RWPE2 (cell line): ENCODE data around the gene NUP188.
"Not testable (repeated sequence)": the region's sequence is repeated elsewhere in the genome, so short reads cannot be mapped to it uniquely, and the experiment has no call there.

Experiments used
- ATAC-seq: fragments of 200-7000 bp; cut with Tn5 transposase; 3 replicates; pipeline ENCODE4 v1.9.1; 2021; ENCODE audit warnings: low read depth
- DNase-seq: peaks from one replicate; pipeline ENCODE4 v3.0.0-alpha.2; 2020; ENCODE audit warnings: low spot score
- H3K27ac ChIP-seq: fragments of 450-650 bp; 2 replicates; pipeline ENCODE4 v1.5.1; 2017; ENCODE audit warnings: mild to moderate bottlenecking; ENCODE audit not compliant: poor library complexity, severe bottlenecking
- H3K27me3 ChIP-seq: fragments of 250-450 bp; sonication (Bioruptor Pico); 2 replicates; pipeline ENCODE4 v1.5.1; 2021; ENCODE audit warnings: mild to moderate bottlenecking, moderate library complexity; ENCODE audit not compliant: insufficient read depth, poor library complexity, severe bottlenecking
- H3K36me3 ChIP-seq: fragments of 250-450 bp; sonication (Bioruptor Pico); 2 replicates; pipeline ENCODE4 v1.5.1; 2020; ENCODE audit warnings: low read depth, mild to moderate bottlenecking, moderate library complexity
- H3K4me1 ChIP-seq: fragments of 250-450 bp; sonication (Bioruptor Pico); 2 replicates; pipeline ENCODE4 v1.5.1; 2021; ENCODE audit warnings: mild to moderate bottlenecking, moderate library complexity; ENCODE audit not compliant: insufficient read depth, poor library complexity, severe bottlenecking
- H3K4me3 ChIP-seq: fragments of 250-450 bp; sonication (Bioruptor Pico); 2 replicates; pipeline ENCODE4 v1.5.1; 2021; ENCODE audit warnings: mild to moderate bottlenecking, moderate library complexity; ENCODE audit not compliant: severe bottlenecking
- H3K9me3 ChIP-seq: fragments of 250-450 bp; sonication (Bioruptor Pico); 2 replicates; pipeline ENCODE4 v1.5.1; 2021; ENCODE audit warnings: mild to moderate bottlenecking, moderate library complexity; ENCODE audit not compliant: severe bottlenecking
- CTCF ChIP-seq: fragments of 450-650 bp; IDR thresholded peaks from one replicate; pipeline ENCODE4 v1.5.1; 2017; ENCODE audit warnings: mild to moderate bottlenecking, moderate library complexity; ENCODE audit not compliant: poor library complexity, severe bottlenecking

The NUP188 gene

GRCh38 chr9:129028192-129028966 is 80.9 kb downstream of the NUP188 start, which contains the start of gene SH3GLB2:
TSS of gene SH3GLB2 (minus strand) at chr9:129028331. CDS start at chr9:129028154, 177 bp downstream.
- Histone ChIP-seq H3K27ac (peak within 1 kb of the TSS; percentile 31), H3K4me1 (peaks cover 8% of the 10 kb centered on the region), H3K9me3 (no peaks in the 10 kb centered on the region), H3K36me3 (no peaks in the 10 kb centered on the region), H3K4me3 (peak within 1 kb of the TSS; percentile 88), H3K27me3 (no peaks in the 10 kb centered on the region)
- DNase-seq (peak; percentile 94), ATAC-seq (peak; percentile 79)
- peak; percentile 96 for TF ChIP-seq CTCF

DNA sequence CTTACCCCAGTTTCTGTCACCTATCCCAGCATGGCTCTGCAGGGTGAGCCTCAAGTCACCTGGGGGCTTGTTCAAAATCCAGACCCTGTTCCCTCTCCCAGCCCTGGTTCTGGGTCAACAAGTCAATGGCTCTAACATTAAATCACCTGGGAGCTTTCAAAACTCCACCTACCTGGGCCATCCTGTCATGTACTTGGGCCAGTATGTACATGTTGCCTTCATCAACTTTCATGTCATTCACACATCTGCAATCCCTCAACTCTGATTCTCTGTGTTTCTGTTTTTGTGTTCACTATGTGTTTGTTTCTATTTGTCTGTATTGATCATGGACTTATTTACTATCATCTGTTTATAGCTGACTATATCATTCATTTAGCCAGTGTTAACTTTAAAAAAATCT is 82.7 kb downstream of the NUP188 start:
- Histone ChIP-seq H3K27me3 (no peaks in the 10 kb centered on the region), H3K4me3 (no peak overlapping the region), H3K4me1 (peaks cover 3% of the 10 kb centered on the region), H3K9me3 (no peaks in the 10 kb centered on the region), H3K36me3 (no peaks in the 10 kb centered on the region), H3K27ac (no peak overlapping the region)
- no peak for TF ChIP-seq CTCF
- DNase-seq (no peak), ATAC-seq (no peak)

DNA sequence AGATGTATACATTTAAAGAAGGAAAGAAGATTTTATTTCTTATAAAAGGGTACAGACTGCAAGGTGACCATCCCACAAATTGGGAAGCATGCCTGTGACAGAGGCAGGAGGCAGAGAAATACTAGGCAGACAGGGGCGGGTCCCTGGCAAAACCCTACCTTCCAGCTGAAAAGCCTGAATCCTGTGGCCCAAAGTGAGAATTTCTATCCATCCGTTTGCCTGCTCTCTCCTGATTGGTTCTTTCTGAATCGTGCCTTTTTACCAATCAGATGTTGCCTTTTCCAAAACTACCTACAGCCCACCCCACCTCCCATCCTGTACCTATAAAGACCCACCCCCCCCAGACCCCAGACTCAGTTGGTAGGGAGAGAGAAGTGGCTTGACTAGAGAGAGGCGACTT is 84.0 kb downstream of the NUP188 start:
- Histone ChIP-seq H3K4me3 (no peak overlapping the region), H3K27ac (no peak overlapping the region), H3K9me3 (no peaks in the 10 kb centered on the region), H3K27me3 (no peaks in the 10 kb centered on the region), H3K4me1 (peaks cover 3% of the 10 kb centered on the region), H3K36me3 (no peaks in the 10 kb centered on the region)
- no peak for TF ChIP-seq CTCF
- DNase-seq: no peak
- ATAC-seq: no peak

DNA sequence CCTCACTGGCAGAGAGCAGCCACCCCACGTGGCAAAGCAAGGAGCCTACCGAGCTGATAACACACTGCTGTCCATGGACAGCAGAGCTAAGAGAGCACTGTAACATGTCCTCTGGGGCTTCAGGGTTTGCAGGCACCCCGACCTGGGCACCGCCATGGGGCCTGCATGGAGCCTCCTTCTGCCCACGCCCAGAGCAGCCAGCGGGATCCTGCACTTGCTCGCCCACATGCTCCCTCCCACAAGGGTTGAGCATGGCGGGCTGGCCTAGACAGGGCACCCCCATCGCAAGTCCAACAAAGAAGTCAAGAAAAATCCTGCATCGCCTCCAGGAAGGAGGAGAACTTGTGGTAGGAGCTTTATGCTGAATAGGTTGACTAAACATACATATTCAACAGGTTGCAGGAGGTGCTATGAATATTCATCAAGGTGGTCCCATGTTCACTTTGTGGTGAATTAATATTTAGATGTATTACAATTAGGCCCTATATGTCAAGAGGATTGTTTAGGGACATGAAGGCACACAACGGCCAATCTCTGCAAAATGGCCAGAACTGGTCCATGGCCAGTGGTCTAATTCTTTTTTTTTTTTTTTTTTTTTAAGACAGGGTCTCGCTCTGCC is 85.2 kb downstream of the NUP188 start:
- ATAC-seq: no peak
- no peak for TF ChIP-seq CTCF
- H3K27me3 ChIP-seq: no peaks in the 10 kb centered on the region

GRCh38 chr9:129033216-129033615 is 85.7 kb downstream of the NUP188 start:
- H3K4me1 ChIP-seq: peaks cover 3% of the 10 kb centered on the region
- H3K36me3 ChIP-seq: no peaks in the 10 kb centered on the region
- H3K4me3 ChIP-seq: no peak overlapping the region
- no peaks in the 10 kb centered on the region for H3K9me3 ChIP-seq
- ATAC-seq (no peak), DNase-seq (no peak)
- no peak for TF ChIP-seq CTCF
- no peaks in the 10 kb centered on the region for H3K27me3 ChIP-seq
- no peak overlapping the region for H3K27ac ChIP-seq

More for the DNA sequence above, 85.2 kb downstream of the NUP188 start:
- Histone ChIP-seq H3K9me3 (no peaks in the 10 kb centered on the region), H3K36me3 (no peaks in the 10 kb centered on the region), H3K4me1 (peaks cover 3% of the 10 kb centered on the region), H3K27ac (no peak overlapping the region), H3K4me3 (no peak overlapping the region)
- no peak for DNase-seq

GRCh38 chr9:129035838-129036237 is 88.3 kb downstream of the NUP188 start:
- H3K4me1 ChIP-seq, H3K9me3 ChIP-seq, H3K27ac ChIP-seq, ATAC-seq, DNase-seq, H3K36me3 ChIP-seq, H3K27me3 ChIP-seq: not testable (repeated sequence)
- peak overlapping the region; percentile 93 for H3K4me3 ChIP-seq
